ENCODE measurements around the gene REXO2. TPM values are rescaled to one million over a fixed set of nuclear protein-coding genes. Genes with fewer than 3 reads are reported as not detected.

The REXO2 gene
- total RNA-seq, 2 experiments from 2014 or later = 68.9 to 71.7 TPM

- no peak overlapping the region for H3K4me3 Mint-ChIP-seq
- no peaks in the 10 kb centered on the region for H3K27me3 Mint-ChIP-seq
- peaks cover 8% of the 10 kb centered on the region for H3K9me3 Mint-ChIP-seq
Observed at GRCh38 chr11:114426280-114426679, 13.0 kb upstream of the REXO2 start.

GRCh38 chr11:114430290-114430689 is 9.0 kb upstream of the REXO2 start:
- H3K9me3 Mint-ChIP-seq = no peaks in the 10 kb centered on the region
- no peaks in the 10 kb centered on the region for H3K4me1 Mint-ChIP-seq
- H3K27ac Mint-ChIP-seq = no peak overlapping the region
- peaks cover 6% of the 10 kb centered on the region for H3K36me3 Mint-ChIP-seq
- no peak overlapping the region for H3K4me3 Mint-ChIP-seq
- H3K27me3 Mint-ChIP-seq = no peaks in the 10 kb centered on the region
- no peak for DNase-seq

More at GRCh38 chr11:114426280-114426679, 13.0 kb upstream of the REXO2 start:
- Mint-ChIP-seq H3K4me1 (no peaks in the 10 kb centered on the region), H3K27ac (no peak overlapping the region), H3K36me3 (peaks cover 14% of the 10 kb centered on the region)
- no peak for DNase-seq

DNA sequence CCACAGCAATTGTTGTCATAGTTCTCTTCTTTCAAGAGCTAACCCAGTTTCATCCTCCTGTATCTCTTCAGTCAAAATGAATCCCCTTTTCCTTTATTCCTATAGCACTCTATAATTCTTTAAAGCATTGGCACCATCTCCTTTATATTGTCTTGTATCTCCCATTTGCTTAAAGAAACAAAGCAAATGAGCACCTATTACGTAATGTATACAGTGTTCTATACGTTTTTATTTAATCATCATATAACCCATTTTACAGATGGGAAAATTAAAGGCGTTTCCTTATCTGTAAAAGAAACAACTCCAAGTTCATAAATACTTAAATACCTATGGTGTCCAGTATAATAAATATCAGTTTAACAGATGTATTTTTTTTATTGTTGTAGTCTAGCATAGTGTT is 6.4 kb upstream of the REXO2 start:
- H3K4me1 Mint-ChIP-seq = no peaks in the 10 kb centered on the region
- H3K36me3 Mint-ChIP-seq = peaks cover 2% of the 10 kb centered on the region
- no peaks in the 10 kb centered on the region for H3K9me3 Mint-ChIP-seq
- no peak overlapping the region for H3K4me3 Mint-ChIP-seq
- DNase-seq = no peak
- no peaks in the 10 kb centered on the region for H3K27me3 Mint-ChIP-seq
- H3K27ac Mint-ChIP-seq = no peak overlapping the region

DNA sequence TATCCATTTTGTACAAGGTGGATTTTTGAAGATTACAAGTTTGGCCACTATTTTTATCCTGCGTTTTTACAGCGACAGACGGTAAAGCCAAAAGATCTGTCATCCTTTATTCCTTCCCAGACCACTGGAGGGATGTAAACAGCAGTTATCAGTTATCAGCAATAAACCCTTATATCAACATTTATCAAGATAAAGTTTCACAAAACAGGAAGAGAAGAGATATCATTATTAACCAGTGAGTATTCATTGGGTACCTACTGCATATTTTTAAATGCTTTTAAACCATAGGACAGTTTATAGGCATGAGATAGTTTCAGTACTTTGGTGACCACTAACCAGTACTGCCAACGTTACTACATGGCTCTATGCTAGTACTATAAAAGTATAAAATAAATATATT is 5.9 kb upstream of the REXO2 start:
- H3K9me3 Mint-ChIP-seq = no peaks in the 10 kb centered on the region
- H3K27me3 Mint-ChIP-seq = no peaks in the 10 kb centered on the region
- H3K36me3 Mint-ChIP-seq = peaks cover 2% of the 10 kb centered on the region
- DNase-seq = no peak
- H3K4me3 Mint-ChIP-seq = no peak overlapping the region
- H3K4me1 Mint-ChIP-seq = no peaks in the 10 kb centered on the region
- no peak overlapping the region for H3K27ac Mint-ChIP-seq

DNA sequence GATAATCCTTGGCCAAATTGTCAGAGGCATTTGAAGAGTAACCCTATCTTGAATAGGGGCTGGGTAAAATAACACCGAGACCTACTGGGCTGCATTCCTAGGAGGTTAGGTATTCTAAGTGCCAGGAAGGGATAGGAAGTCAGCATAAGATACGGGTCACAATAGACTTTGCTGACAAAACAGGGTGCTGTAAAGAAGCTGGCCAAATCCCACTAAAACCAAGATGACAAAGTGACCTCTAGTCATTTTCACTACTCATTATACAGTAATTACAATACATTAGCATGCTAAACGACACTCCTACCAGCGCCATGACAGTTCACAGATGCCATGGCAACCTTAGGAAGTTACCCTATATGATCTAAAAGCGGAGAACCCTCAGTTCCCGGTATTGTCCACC is 964 bp upstream of the REXO2 start:
- no peak for DNase-seq
- H3K27ac Mint-ChIP-seq = no peak overlapping the region
- no peak overlapping the region for H3K4me3 Mint-ChIP-seq
- peaks cover 7% of the 10 kb centered on the region for H3K36me3 Mint-ChIP-seq
- H3K4me1 Mint-ChIP-seq = peaks cover 24% of the 10 kb centered on the region
- no peaks in the 10 kb centered on the region for H3K27me3 Mint-ChIP-seq
- H3K9me3 Mint-ChIP-seq = no peaks in the 10 kb centered on the region

- peak overlapping the region; percentile 89 for H3K27ac Mint-ChIP-seq
- no peaks in the 10 kb centered on the region for H3K27me3 Mint-ChIP-seq
- peaks cover 10% of the 10 kb centered on the region for H3K36me3 Mint-ChIP-seq
- peaks cover 24% of the 10 kb centered on the region for H3K4me1 Mint-ChIP-seq
- H3K9me3 Mint-ChIP-seq = no peaks in the 10 kb centered on the region
- DNase-seq = no peak
- H3K4me3 Mint-ChIP-seq = peak overlapping the region; percentile 98
Observed at GRCh38 chr11:114440121-114440860, 1.0 kb downstream of the REXO2 start.

GRCh38 chr11:114440971-114441763 is 1.9 kb downstream of the REXO2 start:
- Mint-ChIP-seq H3K4me3 (no peak overlapping the region), H3K27me3 (no peaks in the 10 kb centered on the region), H3K9me3 (no peaks in the 10 kb centered on the region), H3K4me1 (peaks cover 24% of the 10 kb centered on the region), H3K36me3 (peaks cover 11% of the 10 kb centered on the region), H3K27ac (peak overlapping the region; percentile 8)
- no peak for DNase-seq

DNA sequence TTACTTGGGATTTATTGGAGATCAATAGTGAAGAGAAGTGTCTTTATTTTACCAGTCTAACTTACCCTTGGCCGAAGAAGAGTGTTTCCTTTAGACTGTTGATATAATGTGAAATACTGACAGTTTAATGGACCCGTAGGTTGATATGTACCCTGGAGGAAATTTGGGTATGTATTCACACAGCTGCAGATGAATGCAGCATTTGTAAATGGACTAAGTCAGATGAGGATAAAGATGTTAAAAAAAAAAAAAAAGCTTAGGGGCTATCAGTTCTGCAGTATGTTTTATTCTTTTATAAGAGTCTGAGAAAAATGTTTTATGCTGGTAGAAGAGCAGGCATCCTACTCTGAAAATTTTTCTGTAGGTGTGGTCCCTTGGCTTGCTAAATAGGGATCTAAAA is 2.7 kb downstream of the REXO2 start:
- Mint-ChIP-seq H3K4me1 (peaks cover 24% of the 10 kb centered on the region), H3K4me3 (no peak overlapping the region), H3K27ac (no peak overlapping the region), H3K36me3 (peaks cover 17% of the 10 kb centered on the region), H3K27me3 (no peaks in the 10 kb centered on the region), H3K9me3 (no peaks in the 10 kb centered on the region)
- DNase-seq = no peak

DNA sequence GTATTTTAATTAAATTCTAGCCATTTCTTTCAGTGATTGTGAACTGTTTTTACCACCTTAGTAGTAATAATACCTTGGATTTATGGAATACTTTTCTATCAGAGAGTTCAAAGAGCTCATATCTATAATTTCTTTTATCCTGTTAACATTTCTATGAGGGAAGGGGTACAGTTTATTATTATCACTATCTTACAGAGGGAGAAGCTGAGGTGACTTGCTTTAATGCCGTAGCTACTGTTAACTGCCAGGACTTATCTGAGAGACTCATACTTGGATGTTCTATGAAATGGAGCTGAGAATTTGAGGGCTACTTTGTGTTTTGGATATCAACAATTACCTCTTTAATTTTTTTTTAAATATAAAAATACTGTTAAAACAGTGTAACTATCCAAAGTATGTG is 3.3 kb downstream of the REXO2 start:
- H3K27ac Mint-ChIP-seq = no peak overlapping the region
- H3K36me3 Mint-ChIP-seq = peaks cover 21% of the 10 kb centered on the region
- H3K27me3 Mint-ChIP-seq = no peaks in the 10 kb centered on the region
- no peak for DNase-seq
- H3K4me1 Mint-ChIP-seq = peaks cover 24% of the 10 kb centered on the region
- H3K4me3 Mint-ChIP-seq = no peak overlapping the region
- no peaks in the 10 kb centered on the region for H3K9me3 Mint-ChIP-seq

GRCh38 chr11:114447444-114447843 is 8.2 kb downstream of the REXO2 start:
- Mint-ChIP-seq H3K27me3 (no peaks in the 10 kb centered on the region), H3K4me1 (no peaks in the 10 kb centered on the region), H3K27ac (no peak overlapping the region), H3K9me3 (no peaks in the 10 kb centered on the region), H3K36me3 (peaks cover 21% of the 10 kb centered on the region), H3K4me3 (no peak overlapping the region)
- no peak for DNase-seq

- no peak for DNase-seq
- Mint-ChIP-seq H3K4me1 (no peaks in the 10 kb centered on the region), H3K36me3 (peaks cover 21% of the 10 kb centered on the region), H3K9me3 (no peaks in the 10 kb centered on the region), H3K4me3 (no peak overlapping the region), H3K27ac (no peak overlapping the region), H3K27me3 (no peaks in the 10 kb centered on the region)
Observed at GRCh38 chr11:114447892-114448291, 8.6 kb downstream of the REXO2 start.

GRCh38 chr11:114448749-114449482 is 9.6 kb downstream of the REXO2 start:
- Mint-ChIP-seq H3K36me3 (peaks cover 24% of the 10 kb centered on the region), H3K4me1 (no peaks in the 10 kb centered on the region), H3K27ac (no peak overlapping the region), H3K9me3 (no peaks in the 10 kb centered on the region), H3K27me3 (no peaks in the 10 kb centered on the region), H3K4me3 (no peak overlapping the region)
- DNase-seq = no peak

DNA sequence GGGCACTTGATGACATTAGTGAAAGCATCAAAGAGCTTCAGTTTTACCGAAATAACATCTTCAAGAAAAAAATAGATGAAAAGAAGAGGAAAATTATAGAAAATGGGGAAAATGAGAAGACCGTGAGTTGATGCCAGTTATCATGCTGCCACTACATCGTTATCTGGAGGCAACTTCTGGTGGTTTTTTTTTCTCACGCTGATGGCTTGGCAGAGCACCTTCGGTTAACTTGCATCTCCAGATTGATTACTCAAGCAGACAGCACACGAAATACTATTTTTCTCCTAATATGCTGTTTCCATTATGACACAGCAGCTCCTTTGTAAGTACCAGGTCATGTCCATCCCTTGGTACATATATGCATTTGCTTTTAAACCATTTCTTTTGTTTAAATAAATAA is 10.6 kb downstream of the REXO2 start:
- Mint-ChIP-seq H3K4me1 (no peaks in the 10 kb centered on the region), H3K4me3 (no peak overlapping the region), H3K9me3 (no peaks in the 10 kb centered on the region), H3K36me3 (peaks cover 20% of the 10 kb centered on the region), H3K27ac (no peak overlapping the region), H3K27me3 (no peaks in the 10 kb centered on the region)
- no peak for DNase-seq

- Mint-ChIP-seq H3K4me3 (no peak overlapping the region), H3K9me3 (no peaks in the 10 kb centered on the region), H3K4me1 (peaks cover 1% of the 10 kb centered on the region), H3K27me3 (no peaks in the 10 kb centered on the region), H3K27ac (no peak overlapping the region), H3K36me3 (peaks cover 9% of the 10 kb centered on the region)
- no peak for DNase-seq
Observed at GRCh38 chr11:114452399-114452798, 13.1 kb downstream of the REXO2 start.

DNA sequence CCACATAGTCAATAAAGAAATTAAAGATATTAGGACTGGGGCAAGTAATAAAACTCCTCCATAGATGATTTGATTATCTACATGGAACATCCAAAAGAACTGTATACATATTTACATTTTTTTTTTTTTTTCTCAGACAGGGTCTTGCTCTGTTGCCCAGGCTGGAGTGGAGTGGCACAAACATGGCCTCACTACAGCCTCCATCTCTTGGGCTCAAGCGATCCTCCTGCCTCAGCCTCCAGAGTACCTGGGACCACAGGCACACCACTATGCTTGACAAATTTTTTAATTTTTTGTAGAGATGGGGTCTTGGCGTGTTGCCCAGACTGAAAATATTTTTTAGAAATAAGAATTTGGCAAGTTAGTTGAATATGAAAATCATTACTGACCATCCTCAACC is 24.7 kb downstream of the REXO2 start:
- Mint-ChIP-seq H3K36me3 (peaks cover 10% of the 10 kb centered on the region), H3K4me1 (no peaks in the 10 kb centered on the region)
- no peak for DNase-seq

More for the DNA sequence above, 24.7 kb downstream of the REXO2 start:
- no peak overlapping the region for H3K27ac Mint-ChIP-seq
- no peaks in the 10 kb centered on the region for H3K27me3 Mint-ChIP-seq
- peaks cover 4% of the 10 kb centered on the region for H3K9me3 Mint-ChIP-seq
- H3K4me3 Mint-ChIP-seq = no peak overlapping the region
